ENCODE measurements around the gene GARIN5B. TPM values are rescaled to one million over a fixed set of nuclear protein-coding genes. Genes with fewer than 3 reads are reported as not detected.

GARIN5B gene
- total RNA-seq, 1 donor from 2014 or later, result not detected

- Mint-ChIP-seq H3K27ac (ENCODE audit: unreplicated experiment) (no peak overlapping the region), H3K9me3 (ENCODE audit: unreplicated experiment) (no peaks in the 10 kb centered on the region), H3K4me1 (ENCODE audit: unreplicated experiment) (peaks cover 8% of the 10 kb centered on the region), H3K4me3 (ENCODE audit: unreplicated experiment) (no peak overlapping the region), H3K27me3 (ENCODE audit: unreplicated experiment) (peaks cover 25% of the 10 kb centered on the region), H3K36me3 (ENCODE audit: low read depth, unreplicated experiment) (no peaks in the 10 kb centered on the region)
- no peak for TF ChIP-seq CTCF (IDR thresholded peaks at IDR 0.05; ENCODE audit: unreplicated experiment)
- no peak for DNase-seq (ENCODE audit: low spot score)
Observed at GRCh38 chr19:55372316-55373081, 9.4 kb upstream of the GARIN5B start.

DNA sequence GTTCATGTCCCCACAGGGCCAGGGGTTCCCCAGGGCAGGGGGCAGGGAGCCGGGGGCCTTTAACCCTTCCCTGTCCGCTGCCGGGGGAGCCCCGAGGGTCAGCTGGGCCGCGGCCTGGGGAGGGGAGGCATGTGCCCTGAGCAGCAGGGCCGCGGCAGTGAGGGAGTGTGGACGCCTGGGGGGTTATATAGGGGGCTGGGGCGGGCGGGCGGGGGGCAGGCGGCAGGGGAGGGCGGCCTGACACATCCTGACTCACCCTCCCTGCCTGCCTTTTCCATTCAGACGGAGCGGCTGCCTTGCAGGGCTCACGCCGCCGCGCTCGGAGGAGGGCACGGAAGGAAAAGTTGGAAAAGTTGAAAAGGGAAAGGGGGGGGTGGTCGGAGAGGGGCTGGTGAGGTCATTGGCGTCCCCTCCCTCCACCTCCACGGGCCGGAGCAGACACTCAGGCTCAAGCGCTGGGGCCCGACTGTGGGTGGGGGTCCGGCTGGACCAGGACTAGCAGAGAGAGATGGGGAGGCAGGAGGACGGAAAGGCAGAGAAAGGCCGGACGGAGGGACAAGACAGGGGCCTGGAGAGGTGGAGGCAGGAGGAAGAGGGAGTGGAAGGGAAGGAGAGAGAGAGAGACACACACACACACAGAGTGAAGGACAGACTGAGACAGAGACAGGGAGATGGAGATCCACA is 7.4 kb upstream of the GARIN5B start, which contains the start of gene IL11:
Gene IL11, minus strand, starts transcription at position 159 of the 684 bp plus-strand sequence. Its CDS starts 153 bp downstream, at position 6.
- peaks cover 23% of the 10 kb centered on the region for H3K27me3 Mint-ChIP-seq (ENCODE audit: unreplicated experiment)
- no peaks in the 10 kb centered on the region for H3K36me3 Mint-ChIP-seq (ENCODE audit: low read depth, unreplicated experiment)
- peak within 1 kb of the TSS; percentile 69 for H3K4me3 Mint-ChIP-seq (ENCODE audit: unreplicated experiment)
- DNase-seq (ENCODE audit: low spot score), result no peak
- H3K9me3 Mint-ChIP-seq (ENCODE audit: unreplicated experiment), result no peaks in the 10 kb centered on the region
- peaks cover 8% of the 10 kb centered on the region for H3K4me1 Mint-ChIP-seq (ENCODE audit: unreplicated experiment)
- H3K27ac Mint-ChIP-seq (ENCODE audit: unreplicated experiment), result peak within 1 kb of the TSS; percentile 57
- TF ChIP-seq CTCF (IDR thresholded peaks at IDR 0.05; ENCODE audit: unreplicated experiment), result no peak

DNA sequence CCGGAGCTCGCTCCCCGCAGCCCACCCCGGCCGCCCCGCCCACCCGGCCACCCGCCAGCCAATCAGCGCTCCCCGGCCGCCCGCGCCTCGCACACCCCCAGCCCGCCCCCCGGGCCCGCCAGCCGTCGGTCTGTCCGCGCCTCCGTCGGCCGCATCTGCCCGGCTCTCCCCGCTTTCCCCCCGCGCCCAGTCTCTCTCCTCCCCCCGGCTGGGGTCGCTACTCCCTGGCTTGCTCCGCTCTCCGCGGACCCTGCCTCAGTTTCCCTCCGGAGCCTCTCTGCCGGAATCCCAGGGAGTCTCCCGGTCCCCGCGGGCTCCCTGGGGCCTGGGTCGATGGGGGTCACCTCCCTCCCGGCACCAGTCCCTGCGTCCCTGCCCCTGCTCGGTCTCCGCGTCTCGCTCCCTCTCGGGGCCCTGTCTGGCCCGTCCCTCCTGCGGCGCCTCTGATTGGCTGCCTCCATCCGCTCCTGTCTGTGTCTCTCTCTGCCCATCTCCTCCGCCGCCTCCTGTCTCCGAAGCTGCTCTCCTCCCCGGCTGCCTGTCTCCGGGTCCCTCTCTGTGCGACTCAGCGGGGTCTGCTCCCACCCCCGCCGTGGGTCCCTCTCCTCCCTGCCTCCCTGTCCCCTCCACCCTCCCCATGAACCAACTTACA is 6.7 kb upstream of the GARIN5B start:
- Mint-ChIP-seq H3K9me3 (ENCODE audit: unreplicated experiment) (no peaks in the 10 kb centered on the region), H3K36me3 (ENCODE audit: low read depth, unreplicated experiment) (no peaks in the 10 kb centered on the region), H3K27me3 (ENCODE audit: unreplicated experiment) (peaks cover 25% of the 10 kb centered on the region), H3K4me3 (ENCODE audit: unreplicated experiment) (no peak overlapping the region), H3K4me1 (ENCODE audit: unreplicated experiment) (peaks cover 8% of the 10 kb centered on the region), H3K27ac (ENCODE audit: unreplicated experiment) (no peak overlapping the region)
- peak; percentile 30 for DNase-seq (ENCODE audit: low spot score)
- no peak for TF ChIP-seq CTCF (IDR thresholded peaks at IDR 0.05; ENCODE audit: unreplicated experiment)

GRCh38 chr19:55368701-55369563 is 5.9 kb upstream of the GARIN5B start:
- Mint-ChIP-seq H3K27ac (ENCODE audit: unreplicated experiment) (no peak overlapping the region), H3K9me3 (ENCODE audit: unreplicated experiment) (no peaks in the 10 kb centered on the region), H3K4me1 (ENCODE audit: unreplicated experiment) (peaks cover 8% of the 10 kb centered on the region), H3K36me3 (ENCODE audit: low read depth, unreplicated experiment) (no peaks in the 10 kb centered on the region), H3K27me3 (ENCODE audit: unreplicated experiment) (peaks cover 28% of the 10 kb centered on the region), H3K4me3 (ENCODE audit: unreplicated experiment) (no peak overlapping the region)
- DNase-seq (ENCODE audit: low spot score), result no peak
- no peak for TF ChIP-seq CTCF (IDR thresholded peaks at IDR 0.05; ENCODE audit: unreplicated experiment)
